Stimulated activated CD4-positive, alpha-beta T cell treated with anti-CD3 and anti-CD28 coated beads, Interleukin-4, amount 100 ng/mL, for 4 hours (primary cell): ENCODE measurements around the gene RAX.

Experiments used
- DNase-seq, 2 experiments: peaks; one replicate each; pipeline ENCODE4 v3.0.0-alpha.2; 2020

The RAX gene

DNA sequence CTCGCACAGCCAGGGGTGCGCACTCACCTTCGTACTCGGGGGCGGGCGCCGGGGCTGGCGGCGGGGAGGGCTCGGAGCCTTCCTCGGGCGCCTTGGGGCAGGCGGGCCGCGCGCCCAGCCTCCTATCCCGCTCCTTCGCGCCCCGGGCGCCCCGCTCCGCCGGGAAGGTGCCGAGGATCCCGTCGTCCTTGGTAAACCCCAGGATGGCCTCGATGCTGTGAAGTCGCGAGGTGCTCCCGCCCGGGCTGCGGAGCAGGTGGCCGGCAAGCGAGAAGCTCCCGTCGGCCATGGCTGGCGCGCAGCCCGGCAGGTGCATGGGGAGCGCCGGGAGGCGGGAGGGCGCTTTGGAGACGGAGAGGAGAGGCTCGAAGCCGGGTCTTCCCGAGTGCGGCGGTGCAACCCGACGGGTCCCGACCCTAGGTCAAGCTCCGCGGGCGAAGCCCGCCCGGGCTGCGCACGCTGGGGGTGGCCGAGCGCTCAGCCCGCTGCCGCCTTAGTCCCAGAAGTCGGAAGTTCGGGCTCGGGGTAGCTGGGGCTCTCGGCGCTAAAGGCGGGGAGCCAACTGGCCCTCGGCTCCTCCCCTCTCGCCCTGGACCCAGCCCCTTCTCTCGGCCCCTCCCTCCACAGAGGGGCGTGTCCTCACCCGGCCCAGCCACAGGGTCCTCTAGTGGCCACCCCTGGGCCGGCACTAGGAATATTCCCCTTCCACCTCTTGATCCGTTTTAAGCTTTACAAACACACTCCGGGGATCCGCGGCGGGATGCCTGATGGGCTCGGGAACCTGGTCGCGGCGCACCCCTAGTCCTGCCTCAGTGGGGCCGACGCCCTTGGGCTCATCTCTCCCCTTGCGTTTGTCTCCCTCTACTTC is at the start of gene RAX:
Gene RAX (minus strand): TSS at position 564 of the 868 bp plus-strand sequence. CDS start 248 bp downstream, at position 316.
- DNase-seq, result no peak

DNA sequence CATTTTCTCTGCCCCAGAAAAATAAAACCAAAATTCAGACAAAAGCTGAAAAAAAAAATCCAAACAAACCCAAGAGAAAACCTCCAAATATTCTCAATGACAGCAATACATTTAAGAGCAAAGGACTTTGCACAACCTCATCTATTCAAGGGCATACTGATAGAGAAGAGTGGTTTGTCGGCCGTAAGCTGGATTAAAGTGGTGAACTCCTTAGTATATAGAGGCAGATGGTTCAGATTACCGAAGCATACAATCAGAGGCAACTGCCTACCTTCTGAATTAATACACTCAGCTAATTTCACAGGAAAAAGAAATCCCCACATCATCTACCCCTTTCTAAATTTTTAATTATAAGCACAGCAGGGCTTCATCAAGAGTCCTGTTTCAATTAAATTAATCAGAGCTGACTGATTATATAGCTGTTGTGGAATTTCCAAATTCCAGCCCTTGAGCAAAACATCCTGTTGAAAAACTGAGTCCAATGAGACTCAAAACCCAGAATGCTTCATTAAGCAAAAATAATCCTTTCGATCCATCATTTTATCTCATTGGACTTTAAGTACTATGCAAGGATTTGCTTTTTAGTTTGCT is 45.3 kb upstream of the RAX start, which contains the start of gene CPLX4:
Gene CPLX4 (minus strand): TSS at position 190 of the 591 bp plus-strand sequence. CDS start 187 bp downstream, at position 3.
- no peak for DNase-seq

DNA sequence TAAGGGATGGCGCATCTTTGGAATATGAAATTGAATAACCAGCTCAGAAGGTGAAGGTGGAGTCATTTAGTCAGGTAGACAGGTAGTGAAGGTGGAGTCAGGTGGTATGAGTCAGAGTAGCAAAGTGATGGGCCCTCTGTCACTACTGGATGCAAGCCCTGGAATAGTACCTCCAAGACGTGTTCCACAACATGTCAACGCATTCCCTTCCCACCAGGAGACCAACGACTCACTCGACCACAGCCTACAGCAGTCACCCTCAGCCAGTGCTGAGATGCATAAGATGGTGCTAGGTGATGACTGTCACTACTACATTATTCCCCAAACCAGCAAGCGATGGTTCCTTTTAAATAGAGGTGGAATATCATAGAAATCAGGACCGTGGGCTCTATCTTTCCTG is 38.4 kb upstream of the RAX start:
- DNase-seq, result no peak

DNA sequence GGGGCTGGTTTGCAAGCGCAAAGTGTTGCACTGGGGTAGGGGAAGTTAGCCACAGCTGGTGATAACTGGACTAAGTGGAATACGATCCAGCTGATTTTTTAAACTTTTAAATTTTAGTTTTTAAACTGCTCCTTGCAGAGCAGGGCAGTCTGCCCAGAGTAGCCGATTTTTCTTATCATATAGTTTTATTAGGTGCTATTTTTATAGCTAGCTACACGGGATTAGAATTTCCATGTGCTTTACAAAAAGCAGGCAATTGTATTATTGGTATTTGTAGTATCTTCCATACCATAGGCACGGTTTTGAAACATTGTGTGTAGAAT is 35.6 kb upstream of the RAX start:
- no peak for DNase-seq

DNA sequence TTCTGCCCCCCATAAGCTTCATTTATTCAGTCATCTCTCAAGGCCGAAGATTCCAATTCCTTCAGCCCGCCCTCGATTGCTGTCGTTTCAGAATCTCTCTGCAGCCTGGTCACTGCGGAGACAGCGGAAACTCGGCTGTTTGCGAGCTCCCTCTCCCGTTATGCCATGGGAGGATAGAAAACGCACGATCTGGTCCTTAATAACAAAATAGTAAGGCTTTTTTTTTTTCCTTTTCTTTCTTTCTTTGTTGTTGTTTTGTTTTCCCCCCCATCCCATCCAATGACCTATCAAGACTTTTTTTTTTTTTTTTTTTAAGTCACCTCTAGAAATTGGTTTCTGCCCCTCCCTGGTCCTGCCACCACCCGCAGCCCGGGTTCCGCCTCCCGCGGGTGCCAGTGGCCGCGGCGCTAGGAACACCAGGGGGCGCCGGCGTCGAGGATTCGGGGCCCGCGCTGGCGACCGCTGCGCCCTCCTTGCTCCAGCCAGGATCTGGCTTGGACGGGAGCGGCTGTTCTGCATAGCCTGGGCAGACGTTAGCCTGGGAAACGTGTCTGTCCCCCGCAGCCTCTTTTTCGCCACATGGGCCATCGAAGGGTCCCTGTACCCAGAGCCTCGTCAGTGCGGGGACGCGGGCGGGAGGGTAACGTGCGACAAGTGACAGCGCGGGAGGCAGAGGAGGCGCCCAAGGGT is 35.1 kb upstream of the RAX start:
- peak; percentile 46 to 77 for DNase-seq

DNA sequence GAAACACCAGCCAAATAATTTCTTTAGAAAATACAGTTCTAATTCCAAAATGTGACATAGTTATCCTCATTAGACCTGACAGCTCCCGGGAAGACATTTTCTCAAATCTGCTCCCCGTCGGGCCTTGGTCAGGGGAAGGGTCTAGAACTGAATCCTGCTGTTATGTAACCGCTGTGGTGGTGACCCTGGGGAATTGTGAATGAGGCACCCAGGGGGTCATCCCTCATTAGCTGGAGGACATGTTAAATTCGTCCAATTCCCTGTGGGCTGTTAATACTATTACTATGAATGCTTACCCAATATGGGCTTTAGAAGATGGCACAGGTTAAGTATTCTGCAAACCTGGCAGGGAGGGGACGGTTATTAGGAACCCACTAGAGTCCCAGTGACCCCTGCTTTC is 33.4 kb upstream of the RAX start:
- no peak for DNase-seq

DNA sequence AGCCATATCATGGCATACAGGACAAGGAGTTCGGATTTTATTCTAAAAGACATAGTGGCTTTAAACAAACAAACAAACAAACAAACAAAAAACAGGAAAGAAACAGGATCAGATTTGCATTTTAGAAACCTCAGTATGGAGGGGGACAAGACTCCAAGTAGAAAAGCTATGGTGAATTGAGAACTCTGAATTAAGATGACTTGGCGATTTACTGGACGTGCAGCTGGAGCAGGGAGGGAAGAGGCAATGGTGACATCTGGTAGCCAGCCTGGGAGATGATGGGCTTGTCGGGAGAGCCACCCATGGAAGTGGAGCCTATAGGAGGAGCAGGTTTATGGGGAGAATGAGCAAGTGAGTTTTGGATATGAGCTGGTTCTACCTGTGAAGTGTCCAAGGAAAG is 32.0 kb upstream of the RAX start:
- DNase-seq, result no peak

DNA sequence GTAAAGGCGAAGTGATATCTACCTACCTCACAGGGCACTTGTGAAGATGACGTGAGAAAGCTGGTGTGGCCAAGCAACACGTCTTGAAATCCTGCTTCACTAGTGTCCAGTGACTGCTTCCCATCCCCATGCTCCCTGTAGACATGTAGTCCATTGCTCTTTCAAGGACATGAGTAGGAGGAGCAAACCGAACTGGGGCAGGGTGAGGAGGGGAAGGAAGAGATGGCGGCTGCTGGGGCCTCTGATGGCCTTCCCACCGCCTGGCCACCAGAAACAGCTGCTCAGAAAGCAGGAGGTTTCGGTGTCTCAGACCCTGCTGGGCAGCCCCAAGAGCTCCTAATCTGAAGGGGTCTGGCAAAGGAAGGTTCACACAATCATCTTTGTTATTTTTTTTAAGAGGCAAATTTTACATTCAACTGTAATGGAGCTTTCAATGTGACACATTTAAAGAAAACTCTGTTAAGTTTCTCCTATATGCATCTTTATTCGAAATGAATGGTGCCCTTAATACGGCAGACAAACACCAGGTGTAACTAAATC is 30.5 kb upstream of the RAX start:
- no peak for DNase-seq

DNA sequence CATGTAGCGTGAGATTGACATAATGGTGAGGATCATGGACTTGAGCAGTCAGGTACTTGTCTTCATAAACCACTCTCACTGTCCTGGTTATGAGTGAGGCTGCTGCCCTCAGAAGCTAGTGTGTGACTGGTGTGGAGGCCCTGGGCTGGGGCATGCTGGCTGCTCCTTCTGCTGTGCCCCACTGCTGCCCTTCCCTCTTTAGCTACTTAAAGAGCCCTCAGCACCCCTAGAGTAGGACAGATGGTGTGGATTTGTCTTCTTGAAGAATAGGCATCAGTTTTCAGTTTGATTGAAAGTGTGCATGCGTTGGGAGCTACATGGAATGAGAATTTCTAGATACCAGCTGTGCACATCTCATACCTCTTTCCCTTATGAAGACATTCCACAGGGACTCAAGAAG is 29.8 kb upstream of the RAX start:
- no peak for DNase-seq

DNA sequence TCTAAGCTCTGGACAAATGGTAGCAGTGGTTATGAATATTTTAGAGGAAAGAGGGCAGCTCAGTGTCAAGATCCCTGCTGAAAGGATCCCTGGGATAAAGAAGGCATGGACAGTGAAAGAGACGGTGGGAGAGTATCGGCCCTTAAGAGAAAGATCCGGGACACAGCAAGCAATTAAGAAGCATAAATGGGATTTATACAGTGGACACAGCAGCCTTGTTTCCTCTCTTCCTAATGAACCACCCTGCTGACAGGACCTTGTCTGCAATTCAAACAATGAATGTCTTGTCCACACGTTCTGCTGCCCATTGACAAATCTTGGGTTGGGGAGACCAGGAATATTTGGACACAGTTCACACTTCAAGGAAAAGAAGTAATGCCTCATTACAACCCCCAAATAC is 28.7 kb upstream of the RAX start:
- DNase-seq, result no peak

DNA sequence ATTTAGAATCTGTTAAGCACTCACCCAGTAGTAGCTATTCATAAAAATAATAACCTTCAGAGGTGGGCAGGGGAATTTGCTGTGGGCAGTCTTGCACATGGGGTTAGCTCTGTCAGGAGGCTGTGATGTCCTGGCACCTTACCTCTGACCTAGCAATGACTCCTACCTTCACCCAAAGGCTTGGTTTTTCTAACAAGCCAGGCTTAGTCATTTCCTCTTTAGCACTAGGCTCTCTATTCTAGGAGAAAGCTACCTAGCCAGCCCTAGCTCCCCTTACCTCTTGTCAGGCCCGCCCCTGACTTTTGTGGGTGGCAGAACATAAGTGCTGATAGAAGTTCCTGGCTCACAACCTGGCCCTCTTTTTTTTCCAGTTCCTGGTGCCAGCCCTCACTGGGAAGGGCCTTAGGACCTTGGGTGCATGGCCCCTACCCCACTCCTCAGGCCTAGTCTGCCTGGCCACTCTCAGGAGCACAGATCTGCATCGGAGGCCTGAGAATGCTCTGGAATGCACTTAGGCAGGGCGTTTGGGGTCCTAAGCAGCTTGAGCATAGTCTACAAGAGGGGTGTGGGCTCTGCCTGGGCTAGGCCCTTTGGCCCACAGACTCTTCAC is 27.5 kb upstream of the RAX start:
- DNase-seq, result no peak

DNA sequence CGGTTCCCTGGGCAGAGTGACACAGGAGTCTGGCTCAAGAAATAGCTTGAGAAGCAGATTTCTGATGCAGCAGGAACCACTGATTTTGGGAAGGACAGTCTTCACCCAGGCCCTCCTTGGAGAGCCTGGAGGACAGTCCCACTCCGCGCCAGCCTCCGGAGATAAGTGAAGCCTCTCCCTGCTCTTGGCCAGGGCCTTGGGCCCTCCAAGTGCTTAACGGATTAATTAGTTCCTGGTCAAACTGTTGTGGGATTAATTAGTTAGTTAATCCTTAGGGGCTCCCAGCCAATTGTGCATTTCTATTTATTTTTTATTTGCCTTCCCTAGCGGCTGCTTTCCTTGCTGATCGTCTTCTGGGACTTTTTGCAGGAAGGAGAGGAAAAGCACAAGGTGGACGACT is 25.6 kb upstream of the RAX start:
- no peak for DNase-seq

DNA sequence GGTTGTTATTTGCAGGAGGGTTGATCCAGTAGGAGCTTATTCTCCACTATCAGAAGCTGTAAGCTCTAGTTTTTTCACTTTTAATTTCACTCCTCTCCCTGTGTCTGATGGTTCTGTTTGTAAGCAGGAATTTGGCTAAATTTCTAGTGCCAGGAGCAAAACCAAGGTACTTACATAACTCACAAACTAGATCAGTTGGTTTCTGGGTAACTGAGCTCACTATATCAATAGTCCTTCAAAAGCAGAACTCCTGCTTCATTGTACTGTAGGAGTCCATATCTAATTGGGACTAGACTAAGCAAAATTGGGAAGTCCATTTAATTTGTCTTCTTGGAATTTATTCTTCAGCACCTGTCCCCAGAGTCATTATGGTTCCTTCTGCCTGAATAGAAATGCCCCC is 20.1 kb upstream of the RAX start:
- no peak for DNase-seq

DNA sequence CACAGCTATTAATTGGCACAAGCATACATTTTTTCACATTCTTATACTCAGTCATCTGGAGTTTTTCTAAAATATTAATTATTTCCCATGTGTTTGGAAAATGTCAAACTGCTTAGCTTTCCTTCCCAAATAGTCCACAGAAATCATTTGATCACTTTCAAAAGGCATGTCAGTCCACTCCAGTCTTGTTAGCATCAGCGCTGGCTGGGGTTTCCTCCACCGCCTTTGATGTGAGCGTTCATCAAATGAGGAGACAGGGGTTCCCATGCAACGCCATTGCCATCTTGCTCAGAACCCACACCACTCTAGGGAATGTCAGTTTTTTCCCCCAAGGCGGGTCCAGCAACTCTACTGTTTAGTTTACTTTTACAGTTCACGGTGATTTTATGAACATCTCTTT is 13.1 kb upstream of the RAX start:
- no peak for DNase-seq

DNA sequence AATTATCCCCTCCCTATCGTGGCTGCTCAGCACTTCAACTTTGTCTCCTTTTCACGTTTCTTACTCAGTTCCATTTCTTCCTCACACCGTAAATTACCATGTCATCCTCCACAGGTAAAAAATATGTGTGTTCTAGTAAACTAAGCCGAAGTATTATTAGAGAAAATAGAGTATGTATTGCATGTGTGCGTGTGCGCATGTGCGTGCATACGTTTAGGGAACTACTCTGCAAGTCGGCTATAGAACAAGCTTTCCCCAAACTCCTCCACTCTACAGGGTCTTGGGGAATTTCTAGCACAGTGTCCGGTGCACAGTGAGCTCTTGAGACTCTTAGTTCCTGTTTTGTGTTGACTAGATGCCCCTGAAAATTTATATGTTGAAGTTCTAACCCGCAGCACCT is 9.1 kb upstream of the RAX start:
- DNase-seq, result no peak

DNA sequence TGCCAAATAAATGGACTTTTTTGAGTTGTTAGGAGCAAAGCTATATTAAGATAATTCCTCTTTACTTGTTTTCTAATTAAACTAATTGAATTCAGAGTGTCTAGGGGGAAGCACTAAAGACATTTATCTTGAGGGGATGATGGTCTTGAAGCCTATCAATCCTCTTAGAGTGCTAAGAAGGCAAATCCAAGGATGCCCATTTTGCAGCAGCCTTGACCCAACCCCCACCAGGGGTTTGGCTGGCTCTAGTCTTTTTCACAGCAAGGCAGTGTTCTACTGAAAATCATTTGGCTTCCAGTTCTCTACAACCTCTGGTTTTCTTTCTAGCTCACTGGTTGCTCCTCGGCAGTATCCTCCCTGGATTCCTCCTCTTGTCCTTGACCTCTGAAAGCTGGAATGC is 6.5 kb upstream of the RAX start:
- no peak for DNase-seq

DNA sequence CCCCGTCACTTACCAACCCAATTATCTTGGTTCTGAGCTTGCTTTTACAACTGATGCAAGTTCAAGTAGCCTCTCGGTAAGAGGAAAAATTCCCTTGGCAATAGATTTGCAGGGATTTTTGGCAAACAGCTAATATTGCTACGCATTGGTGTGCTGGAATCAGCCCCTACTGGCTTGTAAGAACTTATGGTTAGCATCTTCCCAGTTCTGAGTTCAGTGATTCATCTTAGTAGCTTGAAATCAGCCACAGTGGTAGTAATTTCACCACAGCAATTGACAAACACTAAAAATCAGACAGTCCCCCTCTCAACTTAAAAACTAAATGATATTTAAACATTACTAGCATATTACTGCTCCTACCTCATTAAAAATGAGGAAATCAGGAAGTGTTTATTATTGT is 5.9 kb upstream of the RAX start:
- DNase-seq, result no peak

DNA sequence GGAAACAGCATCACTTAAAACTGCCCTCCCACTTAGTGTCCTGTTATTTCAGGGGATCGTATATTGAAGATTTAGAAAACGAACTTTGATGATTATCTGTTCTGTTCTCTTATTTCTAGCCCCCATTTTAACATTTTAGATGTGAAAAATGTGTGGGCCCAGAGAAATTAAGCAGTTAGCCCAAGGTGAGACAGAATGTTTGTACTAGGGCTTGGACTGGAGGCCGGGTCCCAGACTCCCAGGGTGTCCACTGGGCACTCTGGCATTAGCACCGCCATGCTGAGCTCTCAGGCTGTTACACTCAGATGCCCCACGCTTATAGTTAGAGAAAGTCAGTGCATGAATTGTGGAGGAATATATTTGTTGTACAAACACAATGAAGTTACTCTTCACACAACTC is 5.5 kb upstream of the RAX start:
- DNase-seq, result no peak

DNA sequence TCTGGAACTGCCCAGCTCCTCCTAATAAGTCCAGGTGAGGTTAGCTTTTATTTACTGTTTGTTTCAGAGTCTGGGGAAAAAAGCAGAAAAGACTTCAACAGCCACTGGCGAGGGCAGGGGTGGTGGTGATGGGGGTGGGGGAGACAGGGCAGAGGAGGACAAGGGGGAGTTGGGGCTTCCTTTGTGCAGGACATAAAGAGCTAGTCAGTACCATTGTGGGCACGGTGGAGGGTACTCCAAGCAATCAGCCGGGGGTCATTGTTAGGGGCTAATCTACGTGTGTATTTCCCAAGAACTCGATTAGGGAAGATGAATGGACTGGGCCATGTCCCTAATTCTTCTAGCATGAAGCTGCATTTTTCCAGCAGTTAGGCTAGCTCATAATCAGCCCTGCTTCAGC is 2.8 kb upstream of the RAX start:
- DNase-seq, result no peak

DNA sequence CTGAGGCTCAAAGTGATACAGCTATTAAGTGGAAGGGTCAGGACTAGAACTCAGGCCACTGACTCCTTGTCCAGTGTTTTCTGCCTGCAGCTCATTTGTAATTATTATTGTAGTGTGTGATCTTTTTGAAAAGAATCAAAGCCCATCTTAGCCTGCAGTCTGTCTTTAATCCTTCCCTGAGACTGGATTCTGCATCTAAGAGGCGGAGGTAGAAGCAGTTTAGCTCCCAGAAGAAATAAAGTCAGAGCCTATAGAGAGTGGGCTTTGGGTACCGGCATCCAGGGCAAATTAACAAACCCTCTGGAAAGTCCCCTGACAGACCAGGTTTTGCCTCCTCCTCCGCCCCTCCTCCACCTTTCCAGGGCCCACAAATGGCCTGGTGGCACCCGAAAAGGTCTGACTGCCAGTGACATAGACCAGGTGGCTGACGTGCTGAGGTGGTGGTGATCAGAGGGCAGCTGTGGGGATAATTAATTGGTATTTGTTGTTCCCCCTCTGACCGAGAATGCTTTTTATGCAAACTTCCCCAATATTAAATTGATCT is 2.2 kb upstream of the RAX start:
- no peak for DNase-seq

DNA sequence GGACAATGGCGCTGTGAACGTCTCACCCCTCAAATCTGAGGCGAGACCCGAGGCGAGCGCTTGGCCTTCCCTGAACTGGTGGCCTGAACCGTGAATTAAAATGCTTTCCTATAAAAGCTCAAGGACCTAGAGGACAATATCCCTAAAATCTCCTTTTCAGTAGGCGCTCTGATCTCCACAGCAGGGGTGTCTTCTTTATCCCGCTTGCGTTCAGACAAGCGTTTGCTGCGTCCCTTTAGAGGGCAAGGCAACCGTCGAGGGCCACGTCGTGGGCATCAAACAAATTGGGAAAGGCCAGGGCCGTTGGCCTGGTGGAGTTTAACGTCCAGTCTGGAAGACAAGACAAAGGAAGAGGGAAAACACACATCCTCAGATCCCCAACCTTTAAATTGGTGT is 1.3 kb upstream of the RAX start:
- DNase-seq, result no peak

DNA sequence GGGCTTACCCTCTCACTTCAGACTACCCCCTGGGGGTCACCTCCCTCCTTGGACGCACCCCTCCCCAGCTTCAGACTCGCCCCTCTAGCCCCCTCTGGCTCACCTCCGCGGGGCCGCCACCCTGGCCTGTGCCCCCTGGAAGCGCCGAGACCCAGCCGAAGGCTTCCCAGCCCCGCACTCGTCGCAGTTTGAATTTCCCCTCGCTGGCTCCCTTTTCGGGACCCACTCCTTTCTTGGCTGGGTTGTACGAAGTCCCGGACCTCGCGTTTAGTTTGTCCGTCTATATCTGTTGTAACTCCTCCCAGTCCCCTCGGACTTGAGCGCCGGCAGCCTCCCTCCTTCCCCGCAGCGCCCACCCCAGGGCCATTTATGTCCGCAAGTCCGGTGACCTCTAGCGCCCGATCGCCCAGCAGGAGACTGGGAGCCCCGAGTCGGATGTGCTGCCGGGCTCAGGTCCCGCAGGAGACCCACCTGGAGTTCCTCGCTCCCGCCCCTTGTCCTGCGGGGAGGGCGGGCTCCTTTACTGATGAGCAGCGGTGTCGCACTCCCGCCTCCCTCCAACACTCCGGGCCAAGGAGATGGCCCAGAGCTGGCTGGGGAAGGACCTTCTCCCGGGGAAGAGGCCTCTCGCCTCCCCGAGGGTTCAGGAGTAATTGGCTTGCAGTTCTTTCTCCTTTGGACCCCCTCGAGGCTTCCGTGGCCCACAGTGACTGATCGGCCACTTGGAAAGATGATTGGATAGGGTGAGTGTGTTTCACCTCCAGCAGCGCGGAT is 692 bp upstream of the RAX start:
- no peak for DNase-seq
